Calu3 (cell line): ENCODE results near the gene PPL. TPM values are rescaled to one million over a fixed set of nuclear protein-coding genes. Genes with fewer than 3 reads are reported as not detected.

Experiments
- BruUV-seq: library from RNA; stranded (reverse); fragments of 400-500 nt; replicated peaks from 2 replicates; lab custom pipeline; 2021; lab: Mats Ljungman, UMichigan
- CTCF ChIA-PET: fragments of 300-600 bp; sonication (Branson Sonifier 250); formaldehyde crosslinking; loops from one replicate; lab custom pipeline; 2022; ENCODE audit warnings: antibody characterized with exemption; lab: Charles Lee
- DNase-seq: peaks from one replicate; pipeline ENCODE4 v3.0.0; 2022
- H3K27ac Mint-ChIP-seq: one replicate; pipeline ENCODE4 v1.8.0; 2022; ENCODE audit warnings: mixed read lengths; ENCODE audit not compliant: unreplicated experiment
- H3K27me3 Mint-ChIP-seq: one replicate; pipeline ENCODE4 v1.8.0; 2022; ENCODE audit warnings: mixed read lengths; ENCODE audit not compliant: unreplicated experiment
- H3K36me3 Mint-ChIP-seq: one replicate; pipeline ENCODE4 v1.8.0; 2022; ENCODE audit warnings: mild to moderate bottlenecking, moderate library complexity, mixed read lengths; ENCODE audit not compliant: insufficient read depth, unreplicated experiment
- H3K4me1 Mint-ChIP-seq: one replicate; pipeline ENCODE4 v1.8.0; 2022; ENCODE audit warnings: mild to moderate bottlenecking, low read depth, mixed read lengths; ENCODE audit not compliant: unreplicated experiment
- H3K4me3 Mint-ChIP-seq: one replicate; pipeline ENCODE4 v1.8.0; 2022; ENCODE audit warnings: mild to moderate bottlenecking, low read depth, moderate library complexity, mixed read lengths; ENCODE audit not compliant: unreplicated experiment
- H3K9me3 Mint-ChIP-seq: one replicate; pipeline ENCODE4 v1.8.0; 2022; ENCODE audit warnings: low read depth, mixed read lengths; ENCODE audit not compliant: unreplicated experiment
- intact Hi-C: fragments of 100-400 bp; cut with micrococcal nuclease; formaldehyde crosslinking; loops from one replicate; pipeline ENCODE4 v1.10.0; 2022; ENCODE audit not compliant: unreplicated experiment
- total RNA-seq: library from RNA; stranded (reverse); gene quantifications from 2 replicates; pipeline ENCODE4 v1.2.3, GENCODE V29; 2022
- TF ChIP-seq, protein P1 (sequence below): fragments of 200-600 bp; IDR thresholded peaks from one replicate; pipeline ENCODE4 v1.8.0; 2022; ENCODE audit warnings: antibody characterized with exemption; ENCODE audit not compliant: unreplicated experiment

The PPL gene
- total RNA-seq, 1 experiment from 2014 or later, result 75.0 TPM

DNA sequence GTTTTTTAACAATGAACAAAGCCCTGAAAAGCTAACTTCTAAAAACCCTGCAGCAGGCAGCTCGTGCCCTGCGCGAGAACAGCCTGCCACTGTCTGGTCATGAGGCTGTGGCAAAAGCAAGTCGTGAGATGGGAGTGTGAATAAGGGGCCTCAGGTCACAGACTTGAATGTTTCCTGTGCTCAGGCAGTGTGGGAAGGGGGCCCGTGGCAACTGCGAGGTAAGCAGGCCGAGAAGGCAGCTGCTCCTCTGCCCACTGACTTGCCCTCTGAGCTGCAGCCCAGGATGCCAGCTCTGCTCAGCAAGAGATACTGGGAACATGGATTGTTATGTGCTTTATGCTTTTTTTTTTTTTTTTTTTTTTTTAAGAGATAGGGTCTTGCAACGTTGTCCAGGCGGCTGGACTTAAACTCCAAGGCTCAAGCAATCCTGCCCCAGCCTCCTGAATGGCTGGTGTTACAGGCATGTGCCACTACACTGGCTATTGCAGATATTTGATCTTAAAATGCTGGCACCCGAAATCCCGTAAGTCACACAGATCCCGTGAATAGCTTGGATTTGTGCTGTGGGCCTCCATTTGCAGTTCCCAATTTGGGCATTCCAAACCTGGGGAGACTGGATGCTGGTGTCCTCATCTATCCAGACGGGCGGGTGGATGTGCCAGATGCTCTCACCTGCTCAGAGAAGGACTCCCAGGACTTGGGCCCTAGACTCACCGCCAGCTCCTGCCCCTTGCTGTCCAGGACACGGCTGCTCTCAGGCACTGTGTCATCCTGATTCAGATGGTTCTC, 45.7 kb downstream of the PPL start:
- Mint-ChIP-seq H3K9me3 (no peaks in the 10 kb centered on the region), H3K4me1 (no peaks in the 10 kb centered on the region), H3K4me3 (no peak overlapping the region), H3K27ac (no peak overlapping the region), H3K27me3 (no peaks in the 10 kb centered on the region), H3K36me3 (peaks cover 87% of the 10 kb centered on the region)
- intact Hi-C loops, result no loop called here
- DNase-seq, result no peak
- TSS peak; percentile 10 for BruUV-seq
- TF ChIP-seq, protein P1, sequence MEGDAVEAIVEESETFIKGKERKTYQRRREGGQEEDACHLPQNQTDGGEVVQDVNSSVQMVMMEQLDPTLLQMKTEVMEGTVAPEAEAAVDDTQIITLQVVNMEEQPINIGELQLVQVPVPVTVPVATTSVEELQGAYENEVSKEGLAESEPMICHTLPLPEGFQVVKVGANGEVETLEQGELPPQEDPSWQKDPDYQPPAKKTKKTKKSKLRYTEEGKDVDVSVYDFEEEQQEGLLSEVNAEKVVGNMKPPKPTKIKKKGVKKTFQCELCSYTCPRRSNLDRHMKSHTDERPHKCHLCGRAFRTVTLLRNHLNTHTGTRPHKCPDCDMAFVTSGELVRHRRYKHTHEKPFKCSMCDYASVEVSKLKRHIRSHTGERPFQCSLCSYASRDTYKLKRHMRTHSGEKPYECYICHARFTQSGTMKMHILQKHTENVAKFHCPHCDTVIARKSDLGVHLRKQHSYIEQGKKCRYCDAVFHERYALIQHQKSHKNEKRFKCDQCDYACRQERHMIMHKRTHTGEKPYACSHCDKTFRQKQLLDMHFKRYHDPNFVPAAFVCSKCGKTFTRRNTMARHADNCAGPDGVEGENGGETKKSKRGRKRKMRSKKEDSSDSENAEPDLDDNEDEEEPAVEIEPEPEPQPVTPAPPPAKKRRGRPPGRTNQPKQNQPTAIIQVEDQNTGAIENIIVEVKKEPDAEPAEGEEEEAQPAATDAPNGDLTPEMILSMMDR, result no peak
- CTCF ChIA-PET, result interaction anchor here (0.7 kb wide), 1 partner anchor 15 kb away, joined by 5 read pairs; no protein-coding TSS in a partner anchor

DNA sequence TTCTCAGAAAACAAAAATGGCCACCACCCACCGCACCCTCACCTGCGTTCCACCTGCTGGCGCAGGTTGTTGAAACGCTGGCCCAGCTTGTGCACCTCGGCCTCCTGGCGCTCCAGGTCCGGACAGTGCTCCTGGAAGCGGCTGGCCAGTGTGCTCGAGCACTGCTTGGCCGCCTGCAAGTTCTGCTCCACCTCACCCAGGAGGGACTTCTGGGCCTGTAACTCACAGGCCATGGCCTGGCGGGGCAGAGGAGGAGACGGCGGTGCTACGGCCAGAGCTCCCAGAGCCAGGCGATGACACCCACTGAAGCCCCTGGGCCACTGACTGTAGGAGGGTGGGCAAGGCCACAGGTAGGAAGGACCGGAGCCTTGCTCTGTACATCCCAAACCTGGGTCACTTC, 46.3 kb downstream of the PPL start:
- CTCF ChIA-PET, result interaction anchor here (0.7 kb wide), 1 partner anchor 16 kb away, joined by 5 read pairs; no protein-coding TSS in a partner anchor
- Mint-ChIP-seq H3K4me1 (no peaks in the 10 kb centered on the region), H3K27me3 (no peaks in the 10 kb centered on the region), H3K36me3 (peaks cover 88% of the 10 kb centered on the region), H3K9me3 (no peaks in the 10 kb centered on the region), H3K27ac (no peak overlapping the region), H3K4me3 (no peak overlapping the region)
- no TSS peak for BruUV-seq
- DNase-seq, result no peak
- TF ChIP-seq, protein P1, result no peak
- intact Hi-C loops, result no loop called here

DNA sequence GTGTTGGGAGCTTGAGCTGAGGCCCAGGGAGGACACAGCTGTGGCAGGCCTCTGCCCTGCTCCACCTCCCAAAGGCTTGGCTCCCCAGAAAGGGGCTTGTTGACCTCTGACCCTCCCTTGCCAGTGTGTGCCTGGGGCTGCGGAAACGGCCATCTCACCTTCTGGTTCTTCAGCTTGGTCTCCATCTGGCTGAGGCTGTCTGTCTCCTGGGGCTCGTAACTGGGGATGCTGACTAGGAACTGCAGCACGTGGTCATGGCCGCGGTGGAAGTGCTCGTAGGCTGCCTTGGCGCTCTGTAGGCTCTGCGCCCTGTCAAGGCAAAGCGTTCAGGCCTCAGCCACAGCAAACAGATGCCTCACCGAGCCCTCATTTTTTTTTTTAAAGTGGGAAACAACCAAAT, 46.9 kb downstream of the PPL start:
- no peaks in the 10 kb centered on the region for H3K9me3 Mint-ChIP-seq
- no TSS peak for BruUV-seq
- CTCF ChIA-PET, result no interaction called here

DNA sequence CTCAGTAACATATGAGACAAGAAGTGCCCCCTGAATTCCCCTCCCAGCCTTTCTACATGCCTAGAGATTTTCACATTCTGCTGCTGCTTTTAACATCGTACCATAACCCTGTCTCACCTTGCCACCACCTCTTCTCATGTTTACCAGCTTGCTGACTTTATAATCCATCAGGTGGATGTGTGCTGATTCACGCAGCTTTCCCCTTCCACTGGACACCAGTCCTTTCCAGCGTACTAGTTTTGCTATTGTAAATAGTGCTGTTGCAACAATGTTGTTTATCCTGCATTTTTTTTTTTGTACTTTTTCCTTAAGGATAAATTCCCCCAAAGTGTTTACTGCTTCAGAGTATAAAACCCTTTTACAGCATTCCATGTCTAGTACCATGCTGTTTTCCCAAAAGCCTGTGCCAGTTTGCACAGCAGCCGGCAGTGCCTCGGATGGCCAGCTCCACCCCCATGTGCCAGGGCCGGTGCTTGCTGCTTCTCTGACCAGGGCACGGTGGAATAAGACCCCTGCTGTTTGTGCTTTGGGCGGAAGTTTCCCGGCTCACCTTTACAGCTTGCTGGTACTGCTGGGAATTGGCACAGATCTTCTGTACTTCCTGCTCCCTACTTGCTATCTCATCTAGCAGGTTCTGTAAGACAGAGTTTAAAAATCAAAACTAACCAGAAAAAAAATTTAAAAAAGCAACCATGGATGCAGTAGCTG, 48.4 kb downstream of the PPL start:
- CTCF ChIA-PET, result interaction anchor here (0.6 to 0.7 kb wide), 3 partner anchors 29 to 537 kb away, joined by 3 to 4 read pairs (median 3); no protein-coding TSS in a partner anchor
- no TSS peak for BruUV-seq
- H3K36me3 Mint-ChIP-seq, result peaks cover 91% of the 10 kb centered on the region
- DNase-seq, result no peak
- H3K9me3 Mint-ChIP-seq, result peaks cover 4% of the 10 kb centered on the region
- peaks cover 13% of the 10 kb centered on the region for H3K4me1 Mint-ChIP-seq
- no peak overlapping the region for H3K4me3 Mint-ChIP-seq
- no peak overlapping the region for H3K27ac Mint-ChIP-seq
- no peaks in the 10 kb centered on the region for H3K27me3 Mint-ChIP-seq
- TF ChIP-seq, protein P1, result no peak
- intact Hi-C loops, result no loop called here

More for the DNA sequence above, 46.9 kb downstream of the PPL start:
- Mint-ChIP-seq H3K36me3 (peaks cover 88% of the 10 kb centered on the region), H3K27ac (no peak overlapping the region), H3K27me3 (no peaks in the 10 kb centered on the region), H3K4me3 (no peak overlapping the region), H3K4me1 (peaks cover 2% of the 10 kb centered on the region)
- no peak for DNase-seq
- intact Hi-C loops, result no loop called here
- TF ChIP-seq, protein P1, result no peak
